Hair follicle dermal papilla cell (primary cell): ENCODE data around the gene CAPN10. TPM values are rescaled to one million over a fixed set of nuclear protein-coding genes. Genes with fewer than 3 reads are reported as not detected.

ENCODE experiments used
- total RNA-seq: library from RNA; depleted of rRNA; stranded (reverse); fragments of >200 nt; gene quantifications from 2 replicates; pipeline ENCODE4 v1.2.3, GENCODE V29; 2012

Gene CAPN10
- 15.9 and 23.5 TPM in 2 replicates for total RNA-seq

GRCh38 chr2:240586198-240586918, at the start of gene CAPN10:
Gene CAPN10, plus strand, starts transcription at chr2:240586734. Its CDS starts 178 bp downstream, at chr2:240586912.

GRCh38 chr2:240557808-240558207, 28.7 kb upstream of the CAPN10 start, which contains the start of gene ANKMY1:
Gene ANKMY1, minus strand, starts transcription at chr2:240557988. Its CDS starts 653 bp downstream, at chr2:240557335.

GRCh38 chr2:240560084-240560479, 26.5 kb upstream of the CAPN10 start, which contains the start of gene DUSP28:
Gene DUSP28, plus strand, starts transcription at chr2:240560357. Its CDS starts 328 bp downstream, at chr2:240560685.

DNA sequence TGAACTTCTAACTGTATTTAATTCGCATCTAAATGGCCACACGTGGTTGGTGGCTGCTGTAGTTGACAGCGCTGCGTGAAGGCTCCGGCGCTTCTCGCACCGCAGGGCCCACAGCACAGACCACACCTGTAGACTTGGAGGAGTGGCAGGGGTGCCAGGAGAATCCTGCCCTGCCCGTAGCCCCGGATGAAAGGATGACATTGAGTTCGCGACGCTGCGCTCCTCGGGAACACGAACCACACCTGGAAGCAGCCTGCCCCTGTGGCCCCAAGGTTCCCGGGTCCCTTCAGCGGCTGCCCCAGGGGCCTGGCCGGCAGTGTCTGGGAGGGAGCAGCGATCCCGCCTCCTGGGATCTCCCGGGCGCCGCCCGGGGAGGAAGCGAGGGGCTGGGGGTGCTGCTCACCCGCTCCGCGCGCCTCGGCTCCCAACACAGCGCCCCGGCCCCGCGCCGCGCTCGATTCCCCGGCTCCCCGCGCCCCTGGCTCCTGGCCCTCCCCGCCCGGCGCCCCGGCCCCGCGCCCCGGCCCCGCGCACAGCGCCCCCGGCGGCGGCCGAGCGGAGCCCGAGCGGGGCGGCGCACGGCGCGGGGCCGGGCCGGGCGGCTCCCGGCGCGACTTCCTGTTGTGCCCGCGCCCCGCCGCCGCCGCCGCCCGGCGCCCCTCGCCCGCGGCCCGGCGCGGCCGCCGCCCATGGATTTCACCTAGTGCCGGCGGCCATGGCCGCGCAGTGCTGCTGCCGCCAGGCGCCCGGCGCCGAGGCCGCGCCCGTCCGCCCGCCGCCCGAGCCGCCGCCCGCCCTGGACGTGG, 18.5 kb upstream of the CAPN10 start, which contains the start of gene RNPEPL1:
Gene RNPEPL1, plus strand, starts transcription at position 613 of the 806 bp plus-strand sequence. Its CDS starts 103 bp downstream, at position 716.

DNA sequence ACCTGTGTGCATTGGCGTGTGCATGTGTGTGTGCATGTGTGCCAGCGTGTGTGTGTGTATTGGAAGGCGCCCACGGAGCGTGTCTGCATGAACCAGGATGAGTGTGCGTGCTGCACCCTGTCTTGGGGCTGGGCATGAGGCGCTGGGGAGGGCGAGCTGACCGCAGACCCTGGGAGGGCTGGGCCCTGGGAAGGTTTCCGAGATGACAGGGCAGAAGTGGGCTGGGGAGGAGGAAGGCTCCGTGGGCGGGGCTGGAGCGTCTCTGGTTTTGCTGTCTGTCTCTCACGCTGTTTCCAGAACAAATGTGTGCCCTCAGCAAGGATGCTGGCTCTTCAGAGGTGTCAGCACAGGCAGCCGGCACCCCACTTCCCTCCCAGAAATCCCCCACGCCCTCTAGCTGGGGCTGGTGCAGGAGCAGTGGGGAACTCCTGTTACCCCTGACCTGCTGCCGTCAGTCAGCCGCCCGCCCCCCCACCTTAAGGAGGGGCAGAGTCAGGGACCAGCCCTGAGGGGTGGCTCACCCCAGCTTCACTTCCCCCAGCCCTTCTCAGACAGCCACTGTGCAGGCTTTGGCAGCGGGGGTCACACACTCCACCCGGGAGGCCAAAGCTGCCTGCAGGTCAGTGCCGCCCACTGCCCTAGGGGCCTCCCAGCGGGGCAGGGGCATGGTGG, 38.6 kb downstream of the CAPN10 start, which contains the start of gene GPR35:
Gene GPR35, plus strand, starts transcription at position 531 of the 672 bp plus-strand sequence. CDS start 4,473 bp downstream, outside the sequence.

Other genes starting within 250 kb of the CAPN10 start
- gene GPC1, start 151.1 kb upstream of the CAPN10 start, total RNA-seq = 56.5 and 84.5 TPM in 2 replicates
- gene ANKMY1, start 28.7 kb upstream of the CAPN10 start, total RNA-seq = 10.6 and 11.2 TPM in 2 replicates
- 1.9 and 3.4 TPM in 2 replicates for gene DUSP28, start 26.4 kb upstream of the CAPN10 start, total RNA-seq
- 12.5 and 13.2 TPM in 2 replicates for gene RNPEPL1, start 18.2 kb upstream of the CAPN10 start, total RNA-seq
- gene GPR35, start 38.7 kb downstream of the CAPN10 start, total RNA-seq = 0.32 and 0.73 TPM in 2 replicates
- gene AQP12B, start 96.2 kb downstream of the CAPN10 start, total RNA-seq = not detected in 2 replicates
- gene AQP12A, start 105.1 kb downstream of the CAPN10 start, total RNA-seq = not detected in 2 replicates
- gene KIF1A, start 233.5 kb downstream of the CAPN10 start, total RNA-seq = not detected in 2 replicates